Esophagus squamous epithelium (tissue), 5 donors: Measurements from ENCODE around the gene TLK2. TPM values are rescaled to one million over a fixed set of nuclear protein-coding genes. Genes with fewer than 3 reads are reported as not detected.

Experiments
- DNase-seq: peaks from one replicate; lab custom pipeline; 2025; lab: John Stamatoyannopoulos, UW
- H3K27ac ChIP-seq, 4 donors: fragments of 200-600 bp; sonication (generic); one replicate each; pipeline ENCODE4 v1.5.1; 2016 to 2019; ENCODE audit warnings: mild to moderate bottlenecking in 1 of 4
- H3K27me3 ChIP-seq, 4 donors: fragments of 200-600 bp; sonication (generic); 1 replicate in 3 of 4; 2 replicates in 1 of 4; pipeline versions ENCODE4 v1.5.1 to v1.6.0; 2017 to 2021; ENCODE audit warnings: antibody characterized with exemption in 1 of 4
- H3K36me3 ChIP-seq, 3 donors: fragments of 200-600 bp; sonication (generic); one replicate each; pipeline ENCODE4 v1.5.1; 2016 to 2019
- H3K4me1 ChIP-seq, 3 donors: fragments of 200-600 bp; sonication (generic); one replicate each; pipeline ENCODE4 v1.5.1; 2017 to 2019
- H3K4me3 ChIP-seq, 4 donors: fragments of 200-600 bp; sonication (generic); 1 replicate in 3 of 4; 2 replicates in 1 of 4; pipeline ENCODE4 v1.5.1; 2016 to 2019; ENCODE audit warnings: mild to moderate bottlenecking in 2 of 4, moderate library complexity in 1 of 4
- H3K9me3 ChIP-seq, 3 donors: fragments of 200-600 bp; sonication (generic); one replicate each; pipeline ENCODE4 v1.5.1; 2016 to 2019
- POLR2A ChIP-seq, 4 donors: fragments of 450-650 bp; IDR thresholded peaks; one replicate each; pipeline ENCODE4 v1.6.1; 2017; ENCODE audit warnings: antibody characterized with exemption in 4 of 4, mild to moderate bottlenecking in 4 of 4, moderate library complexity in 3 of 4
- WGBS, 2 donors: methylation state at CpG; one replicate each; pipeline ENCODE4 v1.1.5; 2018; 5-methylcytosine and 5-hydroxymethylcytosine counted together
- intact Hi-C: fragments of 100-400 bp; cut with DNase I; formaldehyde crosslinking; loops from one replicate; pipeline ENCODE4 v1.15.0; 2022
- total RNA-seq, 4 donors: library from RNA; depleted of rRNA; stranded (reverse); fragments of >200 nt; gene quantifications; one replicate each; pipeline ENCODE4 v1.1.0, GENCODE V29; 2016
- TF ChIP-seq, protein P1 (sequence below), 6 experiments: fragments of 450-650 bp in 4 of 6; fragments of 200-600 bp in 2 of 6; sonication (generic) in 2 of 6; IDR thresholded peaks; one replicate each; pipeline ENCODE4 v1.5.1; 2016 to 2019; ENCODE audit warnings: antibody characterized with exemption in 6 of 6, mild to moderate bottlenecking in 4 of 6, moderate library complexity in 4 of 6
- donor health status: DM: yes; HTN: yes; CAD: no.

Gene TLK2
- total RNA-seq, 4 donors from 2014 or later = 13.2 to 35.5 (median 28.0) TPM

DNA sequence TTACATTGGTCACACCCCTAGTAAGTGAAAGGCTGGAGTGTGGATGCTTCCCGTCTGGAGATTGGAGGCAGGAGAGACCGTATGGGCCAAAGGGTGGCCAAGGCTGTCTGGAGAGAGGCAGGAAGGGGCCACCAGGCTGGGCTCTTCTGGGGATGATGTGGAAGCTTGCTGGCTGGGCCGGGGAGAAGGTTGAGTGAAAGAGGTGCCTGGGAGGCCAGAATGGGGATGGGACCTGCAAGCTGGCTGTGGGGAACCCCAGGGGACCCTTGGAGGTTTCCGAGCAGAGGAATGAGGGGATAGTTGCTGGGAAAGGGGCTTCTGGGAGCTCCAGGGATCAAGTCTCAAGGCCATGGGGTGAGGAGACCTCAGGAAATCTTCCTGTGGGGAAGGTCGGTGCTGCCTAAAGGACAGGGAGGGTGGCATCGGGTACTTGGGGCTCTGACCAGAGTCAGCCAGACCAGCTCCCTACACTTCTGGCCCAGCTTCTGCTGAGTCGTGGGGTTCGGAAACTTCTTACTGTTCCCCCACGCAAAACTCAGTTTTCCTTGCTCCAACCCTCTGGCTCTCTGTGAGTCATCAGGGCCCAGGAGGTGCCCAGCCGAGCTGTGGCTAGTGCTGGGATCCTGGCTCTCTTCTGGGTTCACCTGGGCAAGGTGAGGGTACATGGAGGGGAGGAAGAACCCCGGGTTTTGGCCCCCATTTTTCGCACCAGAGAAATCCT, 151.9 kb downstream of the TLK2 start:
- Histone ChIP-seq H3K4me3 (peak overlapping the region in 1 of 4 donors; percentile 8), H3K4me1 (peaks cover 35 to 86% (median 41%) of the 10 kb centered on the region in 3 donors), H3K27ac (peak overlapping the region in 1 of 4 donors; percentile 88), H3K36me3 (no peaks in the 10 kb centered on the region), H3K27me3 (peaks cover 0 to 34% (median 0%) of the 10 kb centered on the region in 4 donors), H3K9me3 (no peaks in the 10 kb centered on the region)
- WGBS, 2 donors = 62 to 69% methylated on average over 6 to 8 of the region's 12 CpGs
- intact Hi-C loops = no loop called here
- no peak for DNase-seq
- TF ChIP-seq, protein P1, sequence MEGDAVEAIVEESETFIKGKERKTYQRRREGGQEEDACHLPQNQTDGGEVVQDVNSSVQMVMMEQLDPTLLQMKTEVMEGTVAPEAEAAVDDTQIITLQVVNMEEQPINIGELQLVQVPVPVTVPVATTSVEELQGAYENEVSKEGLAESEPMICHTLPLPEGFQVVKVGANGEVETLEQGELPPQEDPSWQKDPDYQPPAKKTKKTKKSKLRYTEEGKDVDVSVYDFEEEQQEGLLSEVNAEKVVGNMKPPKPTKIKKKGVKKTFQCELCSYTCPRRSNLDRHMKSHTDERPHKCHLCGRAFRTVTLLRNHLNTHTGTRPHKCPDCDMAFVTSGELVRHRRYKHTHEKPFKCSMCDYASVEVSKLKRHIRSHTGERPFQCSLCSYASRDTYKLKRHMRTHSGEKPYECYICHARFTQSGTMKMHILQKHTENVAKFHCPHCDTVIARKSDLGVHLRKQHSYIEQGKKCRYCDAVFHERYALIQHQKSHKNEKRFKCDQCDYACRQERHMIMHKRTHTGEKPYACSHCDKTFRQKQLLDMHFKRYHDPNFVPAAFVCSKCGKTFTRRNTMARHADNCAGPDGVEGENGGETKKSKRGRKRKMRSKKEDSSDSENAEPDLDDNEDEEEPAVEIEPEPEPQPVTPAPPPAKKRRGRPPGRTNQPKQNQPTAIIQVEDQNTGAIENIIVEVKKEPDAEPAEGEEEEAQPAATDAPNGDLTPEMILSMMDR (IDR thresholded peaks at IDR 0.05) = no peak
- no peak for TF ChIP-seq POLR2A (IDR thresholded peaks at IDR 0.05)

GRCh38 chr17:62631086-62631935, 152.7 kb downstream of the TLK2 start:
- DNase-seq = no peak
- intact Hi-C loops = no loop called here
- TF ChIP-seq, protein P1 (IDR thresholded peaks at IDR 0.05) = no peak
- TF ChIP-seq POLR2A (IDR thresholded peaks at IDR 0.05) = no peak
- Histone ChIP-seq H3K9me3 (no peaks in the 10 kb centered on the region), H3K36me3 (no peaks in the 10 kb centered on the region), H3K27ac (no peak overlapping the region), H3K27me3 (peaks cover 0 to 34% (median 0%) of the 10 kb centered on the region in 4 donors), H3K4me1 (peaks cover 35 to 79% (median 35%) of the 10 kb centered on the region in 3 donors), H3K4me3 (no peak overlapping the region)
- WGBS, 2 donors = 84 to 88% methylated on average over 5 to 18 of the region's 23 CpGs

DNA sequence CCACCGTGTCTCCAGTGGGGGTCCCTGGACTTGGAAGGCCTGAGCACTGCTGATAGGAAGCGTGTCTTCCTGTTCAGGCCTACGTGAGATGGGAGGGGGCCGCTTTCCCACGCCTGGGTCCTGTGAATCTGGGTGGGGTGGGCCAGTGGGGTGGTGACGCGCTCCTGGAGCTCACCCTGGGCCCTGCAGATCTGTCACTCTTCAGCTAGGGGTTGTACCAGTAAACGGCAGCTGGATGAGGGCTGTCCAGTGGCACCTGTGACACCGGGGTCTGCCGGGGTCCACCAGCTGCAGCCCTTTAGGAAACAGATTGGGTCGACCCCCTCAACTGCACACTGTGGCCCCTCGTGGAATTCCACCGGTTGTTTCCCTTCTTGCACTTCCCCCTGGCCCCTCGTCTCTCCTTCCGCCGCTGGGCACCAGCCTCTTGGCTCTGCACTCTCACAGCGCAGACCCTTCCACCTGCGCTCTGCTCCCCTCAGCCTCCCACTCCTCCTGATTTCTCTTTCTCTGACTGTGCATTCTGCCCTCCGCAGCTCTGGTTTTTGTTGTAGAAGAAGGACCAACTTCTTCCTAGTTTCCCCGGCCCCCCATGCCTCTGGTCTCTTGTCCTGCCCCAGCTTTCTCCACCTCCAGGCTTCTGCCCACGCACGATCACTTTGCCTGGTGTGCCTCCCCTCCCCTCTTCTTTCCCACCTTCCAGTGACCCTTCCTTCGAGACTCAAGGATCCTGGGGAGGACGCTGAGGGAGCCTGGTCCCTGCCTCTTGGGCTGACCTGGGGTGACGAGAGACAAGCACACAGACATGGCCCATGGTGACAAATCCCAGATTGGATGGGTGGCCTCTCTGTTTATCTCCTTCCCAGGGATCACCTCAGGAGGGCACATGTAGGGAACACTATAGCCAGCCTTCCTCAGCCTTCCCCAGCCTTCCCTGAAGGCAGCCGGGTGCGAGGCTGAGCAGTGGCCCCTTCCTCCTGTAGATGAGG, 153.6 kb downstream of the TLK2 start:
- 75 to 78% methylated on average over 14 to 16 of the region's 27 CpGs for WGBS, 2 donors
- DNase-seq = no peak

DNA sequence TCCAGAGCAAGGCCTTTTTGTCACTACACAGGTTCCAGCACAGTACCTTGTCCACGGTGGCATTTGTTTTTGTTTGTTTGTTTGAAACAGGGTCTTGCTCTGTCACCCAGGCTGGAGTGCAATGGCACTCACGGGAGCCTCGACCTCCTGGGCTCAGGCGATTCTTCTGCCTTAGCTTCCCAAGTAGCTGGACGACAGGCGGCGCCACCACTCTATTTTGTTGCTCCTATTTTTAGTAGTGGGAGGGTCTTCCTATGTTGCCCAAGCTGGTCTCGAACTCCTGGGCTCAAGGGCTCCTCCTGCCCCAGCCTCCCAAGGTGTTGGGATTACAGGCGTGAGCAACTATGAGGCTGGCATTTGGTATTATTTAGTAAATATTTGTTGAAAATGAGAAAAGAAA, 159.2 kb downstream of the TLK2 start:
- TF ChIP-seq, protein P1 (IDR thresholded peaks at IDR 0.05) = no peak
- no peak for TF ChIP-seq POLR2A (IDR thresholded peaks at IDR 0.05)
- H3K4me3 ChIP-seq = no peak overlapping the region
- H3K27me3 ChIP-seq = no peaks in the 10 kb centered on the region
- no peak overlapping the region for H3K27ac ChIP-seq
- peaks cover 0 to 9% (median 0%) of the 10 kb centered on the region in 3 donors for H3K36me3 ChIP-seq
- no peak for DNase-seq
- peaks cover 0 to 18% (median 0%) of the 10 kb centered on the region in 3 donors for H3K4me1 ChIP-seq
- no peaks in the 10 kb centered on the region for H3K9me3 ChIP-seq
- 68 to 94% methylated on average over 2 to 9 of the region's 9 CpGs for WGBS, 2 donors
- intact Hi-C loops = no loop called here

More for the DNA sequence above, 153.6 kb downstream of the TLK2 start:
- Histone ChIP-seq H3K27me3 (peaks cover 0 to 30% (median 0%) of the 10 kb centered on the region in 4 donors), H3K4me3 (no peak overlapping the region), H3K27ac (no peak overlapping the region), H3K36me3 (peaks cover 0 to 4% (median 0%) of the 10 kb centered on the region in 3 donors), H3K9me3 (no peaks in the 10 kb centered on the region), H3K4me1 (peaks cover 26 to 70% (median 26%) of the 10 kb centered on the region in 3 donors)
- no peak for TF ChIP-seq POLR2A (IDR thresholded peaks at IDR 0.05)
- TF ChIP-seq, protein P1 (IDR thresholded peaks at IDR 0.05) = no peak
- intact Hi-C loops = no loop called here
